HG03103 (cell line): ENCODE measurements around the gene ASCL5.
"Not testable (repeated sequence)": the region's sequence is repeated elsewhere in the genome, so short reads cannot be mapped to it uniquely, and the experiment has no call there.

Source experiments
- ATAC-seq: cut with Tn5 transposase; IDR thresholded peaks from one replicate; pipeline ENCODE4 v1.9.1; 2021; ENCODE audit warnings: low read depth; ENCODE audit not compliant: unreplicated experiment

Gene ASCL5

DNA sequence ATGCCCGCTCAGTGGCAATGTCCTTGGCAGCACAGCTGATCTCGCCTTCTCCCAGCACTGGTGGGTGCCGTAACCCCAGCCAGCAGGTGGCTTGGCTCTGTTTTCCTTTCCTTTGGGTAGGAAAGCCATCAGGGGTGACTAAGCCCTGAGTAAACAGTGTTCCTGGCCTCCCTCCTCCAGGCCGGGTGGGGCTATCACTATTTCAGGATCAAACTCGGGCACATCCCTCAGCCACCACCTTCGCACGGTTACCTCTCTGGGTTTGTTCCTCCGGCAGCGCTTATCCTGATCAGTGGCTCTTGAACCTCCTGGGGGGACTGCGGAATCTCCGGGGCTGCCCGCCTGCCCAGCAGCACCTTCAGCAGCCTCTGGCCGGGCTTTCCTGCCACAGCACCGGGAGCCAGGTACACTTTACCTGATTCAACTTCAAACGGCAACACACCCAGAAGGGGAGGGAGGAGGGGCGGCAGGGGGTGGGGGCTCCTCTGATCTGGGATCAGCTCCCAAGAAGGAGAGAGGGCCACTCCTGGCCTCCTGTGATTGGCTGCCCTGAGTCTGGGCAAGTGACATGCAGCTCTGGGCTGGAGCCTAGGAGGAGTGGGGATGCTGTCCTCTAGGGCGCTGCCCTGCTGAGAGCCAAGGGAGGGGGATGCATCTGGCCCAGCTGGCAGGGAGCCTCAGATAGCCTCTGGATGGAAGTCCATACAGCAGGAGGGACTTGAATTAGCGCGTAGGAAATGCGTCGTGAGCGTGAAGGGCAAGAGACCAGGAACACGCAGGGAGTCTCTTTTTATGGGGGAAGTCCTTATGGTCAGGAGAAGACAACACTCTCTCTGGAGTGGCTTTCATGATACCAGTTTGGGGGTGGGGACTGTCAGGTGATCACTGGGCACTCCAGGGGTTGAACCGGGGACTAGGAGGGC lies at the start of gene ASCL5:
Gene ASCL5 (minus strand): TSS at position 353 of the 923 bp plus-strand sequence. CDS start 11,812 bp downstream, outside the sequence.
- no peak for ATAC-seq

- ATAC-seq: no peak
Observed at GRCh38 chr1:201175820-201176500, 49.0 kb upstream of the ASCL5 start.

GRCh38 chr1:201173736-201174135 lies 46.8 kb upstream of the ASCL5 start:
- no peak for ATAC-seq

GRCh38 chr1:201172999-201173610 lies 46.1 kb upstream of the ASCL5 start:
- no peak for ATAC-seq

GRCh38 chr1:201172326-201172725 lies 45.3 kb upstream of the ASCL5 start:
- ATAC-seq: no peak

- peak; percentile 33 for ATAC-seq
Observed at GRCh38 chr1:201171063-201172036, 44.4 kb upstream of the ASCL5 start.

- ATAC-seq: peak; percentile 93
Observed at GRCh38 chr1:201170533-201171062, 43.6 kb upstream of the ASCL5 start.

DNA sequence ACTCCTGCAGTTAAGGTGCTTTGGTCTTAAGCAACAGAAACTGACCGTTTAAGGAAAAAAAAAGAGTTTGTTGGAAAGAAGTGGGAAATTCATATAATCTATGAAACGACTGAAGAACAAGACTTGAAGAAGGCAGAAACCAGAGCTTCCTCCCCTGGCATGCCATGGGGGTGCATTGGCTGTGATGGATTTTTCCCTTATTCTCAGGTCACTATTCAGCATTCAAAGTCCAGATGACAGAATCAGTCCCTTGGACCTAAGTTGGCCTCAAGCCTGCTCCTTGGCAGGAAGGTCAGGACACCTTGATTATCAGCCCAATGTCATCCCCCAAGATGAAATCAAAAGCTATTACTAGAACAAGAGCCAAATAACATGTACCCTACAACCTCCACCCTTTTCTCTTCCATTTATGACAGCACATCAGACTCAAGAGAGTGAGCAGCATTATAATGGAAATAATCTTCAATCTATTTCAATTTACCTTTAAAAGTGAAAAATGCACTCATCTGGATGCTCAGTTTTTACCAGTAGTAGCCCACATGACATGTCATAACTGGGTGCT lies 43.1 kb upstream of the ASCL5 start:
- no peak for ATAC-seq

DNA sequence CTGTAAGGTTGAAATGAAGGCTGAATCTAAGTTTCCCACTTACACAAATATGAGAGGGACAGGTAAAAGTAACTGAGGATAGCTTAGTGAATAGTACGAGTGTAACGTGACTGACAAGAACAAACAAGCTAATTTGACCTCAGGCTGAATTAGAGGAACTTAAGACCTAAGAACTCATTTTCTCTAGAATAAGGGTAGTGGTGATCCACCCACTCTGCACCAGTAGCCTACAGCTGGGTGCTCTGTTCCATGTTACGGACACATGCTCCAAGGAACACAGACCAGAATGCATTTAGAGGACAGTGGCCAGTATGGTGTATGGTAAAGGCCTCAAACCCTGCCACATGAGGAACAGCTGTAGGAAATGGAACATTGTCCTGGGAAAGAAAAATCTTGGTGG lies 42.2 kb upstream of the ASCL5 start:
- no peak for ATAC-seq

DNA sequence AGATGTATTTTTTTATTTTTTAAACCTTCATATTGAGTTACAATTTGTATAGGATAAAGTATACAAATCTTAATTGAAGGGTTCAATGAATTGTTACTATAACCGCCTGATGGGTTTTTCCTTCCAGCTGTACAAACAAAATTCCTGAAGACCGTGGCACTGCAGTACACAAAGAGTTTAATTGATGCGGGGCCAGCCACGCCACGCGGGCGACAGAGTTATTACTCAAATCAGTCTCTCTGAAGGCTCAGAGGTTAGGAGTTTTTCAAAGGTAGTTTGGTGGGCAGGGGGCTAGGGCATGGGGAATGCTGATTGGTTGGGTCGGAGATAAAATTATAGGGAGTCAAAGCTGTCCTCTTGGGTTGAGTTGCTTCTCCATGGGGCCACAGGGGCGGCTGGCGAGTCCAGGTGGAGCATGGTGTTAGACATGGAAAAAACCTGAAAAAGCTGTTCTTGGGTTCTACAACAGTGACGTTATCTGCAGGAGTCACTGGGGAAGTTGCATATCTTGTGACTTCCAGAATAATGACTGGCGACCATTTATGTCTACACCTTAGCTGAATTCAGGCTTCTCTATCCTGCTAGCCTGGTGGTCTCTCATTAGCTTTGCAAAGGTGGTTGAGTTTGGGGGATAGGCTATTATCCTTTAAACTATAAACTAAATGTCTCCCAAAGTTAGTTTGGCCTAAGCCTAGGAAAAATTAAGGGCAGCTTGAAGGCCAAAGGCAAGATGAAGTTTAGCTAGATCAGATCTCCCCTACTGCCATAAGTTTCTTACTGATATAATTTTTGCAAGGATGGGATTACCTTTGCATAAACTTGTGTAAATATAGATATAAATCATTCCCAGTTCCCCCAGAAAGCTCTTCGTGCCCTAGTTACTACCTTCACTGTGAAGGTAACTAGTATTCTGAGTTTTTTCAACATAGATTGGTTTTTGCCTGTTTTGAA lies 40.3 kb upstream of the ASCL5 start:
- no peak for ATAC-seq

- ATAC-seq: no peak
Observed at GRCh38 chr1:201164645-201165044, 37.7 kb upstream of the ASCL5 start.

DNA sequence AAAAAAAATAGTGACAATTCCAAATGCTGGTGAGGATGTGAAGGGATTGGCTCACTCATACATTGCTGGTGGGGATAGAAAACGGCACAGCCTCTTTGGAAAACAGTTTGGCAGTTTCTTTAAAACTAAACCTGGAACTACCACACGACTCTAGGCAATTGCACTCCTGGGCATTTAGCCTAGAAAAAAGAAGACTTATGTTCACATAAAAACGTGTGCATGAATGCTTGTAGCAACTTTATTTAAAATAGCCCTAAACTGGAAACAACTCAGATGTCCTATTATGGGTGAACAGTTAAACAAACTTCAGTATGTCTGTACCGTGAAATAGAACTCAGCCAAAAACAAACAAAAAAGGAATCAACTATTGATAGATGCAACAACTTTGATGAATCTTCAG lies 36.7 kb upstream of the ASCL5 start:
- no peak for ATAC-seq

- ATAC-seq: not testable (repeated sequence)
Observed at GRCh38 chr1:201163036-201163435, 36.1 kb upstream of the ASCL5 start.

DNA sequence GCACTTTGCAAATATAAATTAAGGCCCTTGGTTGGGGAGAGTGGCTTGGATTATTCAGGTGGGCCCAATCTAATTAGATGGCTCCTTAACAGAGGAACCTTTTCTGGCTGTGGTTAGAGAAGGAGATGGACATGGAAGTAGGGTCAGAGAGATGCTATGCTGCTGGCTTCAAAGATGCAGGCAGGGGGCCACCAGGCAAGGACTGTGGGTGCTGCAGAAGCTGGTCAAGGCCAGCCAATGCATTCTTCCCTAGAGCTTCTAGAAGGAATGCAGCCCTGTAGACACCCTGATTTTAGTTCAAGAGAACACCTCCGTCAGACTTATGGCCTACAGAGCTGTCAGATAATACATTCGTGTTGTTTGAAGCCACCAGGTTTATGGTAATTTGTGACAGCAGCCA lies 31.0 kb upstream of the ASCL5 start:
- ATAC-seq: no peak

- ATAC-seq: no peak
Observed at GRCh38 chr1:201156819-201157218, 29.8 kb upstream of the ASCL5 start.

DNA sequence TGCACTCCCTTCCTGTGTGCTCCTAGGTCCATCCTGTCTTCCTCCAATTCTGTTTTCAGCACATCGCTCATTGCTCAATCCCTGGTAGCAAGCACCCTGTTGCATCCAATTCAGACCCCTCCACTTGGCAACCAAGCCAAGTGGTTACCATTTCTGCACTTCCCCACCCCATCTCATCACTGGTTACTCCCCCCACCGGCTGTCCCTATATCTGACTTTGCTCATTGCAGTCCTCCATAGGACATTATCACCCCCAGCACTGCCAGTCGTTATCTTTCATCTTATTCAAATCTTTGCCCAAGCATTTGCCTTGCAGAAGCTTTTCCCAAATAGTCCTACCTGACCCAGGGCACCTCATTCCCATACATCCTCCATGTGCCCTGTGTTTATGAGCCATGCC lies 29.4 kb upstream of the ASCL5 start:
- ATAC-seq: no peak

DNA sequence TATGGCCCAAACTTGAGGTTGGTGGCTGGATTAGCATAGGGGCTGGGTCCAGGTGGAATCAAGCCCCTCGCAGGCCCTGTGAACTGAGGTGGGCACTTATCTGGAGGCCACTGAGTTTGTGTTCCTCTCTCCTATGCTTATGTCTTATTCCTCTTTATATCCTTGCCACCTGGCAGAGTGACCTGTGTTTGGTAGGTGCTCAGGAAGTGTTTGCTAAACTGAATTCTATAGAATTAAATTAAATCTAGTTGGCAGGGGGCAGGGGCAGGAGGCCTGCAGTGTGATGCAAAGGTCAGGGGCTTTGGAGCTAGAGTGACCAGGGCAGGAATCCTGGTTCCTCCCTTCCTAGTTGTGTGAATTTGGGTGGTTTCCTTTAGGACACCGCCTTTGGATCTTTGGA lies 28.4 kb upstream of the ASCL5 start:
- no peak for ATAC-seq

- peak; percentile 97 for ATAC-seq
Observed at GRCh38 chr1:201154389-201155165, 27.6 kb upstream of the ASCL5 start, which contains the start of gene TMEM9. TSS of gene TMEM9 (minus strand) at chr1:201154474. CDS start at chr1:201153923, 551 bp downstream.
